K562 (cell line): Measurements from ENCODE around the gene ZBTB16. TPM values are rescaled to one million over a fixed set of nuclear protein-coding genes. Genes with fewer than 3 reads are reported as not detected.

Experiments
- polyA plus RNA-seq, 8 experiments: library from polyadenylated mRNA; depleted of rRNA in 4 of 8; stranded (reverse) in 5 of 8; unstranded in 3 of 8; fragments of >200 nt; fragmentation: Nextera tagmentation in 2 of 8; fragmentation: Illumina TruSeq in 1 of 8; extraction: Ambion mirVana in 2 of 8; extraction: Trizol in 1 of 8; gene quantifications; 2 replicates each; pipeline versions ENCODE4 v1.2.1 to v1.2.3, GENCODE V29; 2011 to 2014; ENCODE audit warnings: inconsistent platforms in 1 of 8, missing spikeins in 1 of 8
- total RNA-seq, 7 experiments: library from RNA; depleted of rRNA in 6 of 7; stranded (reverse); fragments of >200 nt in 6 of 7; fragmentation: Illumina TruSeq in 2 of 7; extraction: Trizol in 2 of 7; gene quantifications; 2 replicates each; pipeline versions ENCODE4 v1.2.1 to v1.2.3, GENCODE V29; 2011 to 2021; ENCODE audit warnings: low replicate concordance in 1 of 7
- TF ChIP-seq, protein P1 (sequence below): fragments of 450-650 bp; IDR thresholded peaks from 2 replicates; pipeline ENCODE4 v1.6.1; 2016; ENCODE audit warnings: mild to moderate bottlenecking, moderate library complexity
- TF ChIP-seq, protein P2 (sequence below): fragments of 450-650 bp; formaldehyde crosslinking; IDR thresholded peaks from 2 replicates; pipeline ENCODE4 v1.4.0; 2020; ENCODE audit warnings: mild to moderate bottlenecking, moderate library complexity
- TF ChIP-seq, protein P3 (sequence below), 2 experiments: fragments of 450-650 bp; conservative IDR thresholded peaks; 2 replicates each; pipeline ENCODE4 v1.6.1; 2017; ENCODE audit warnings: mild to moderate bottlenecking in 2 of 2, moderate library complexity in 2 of 2

The ZBTB16 gene
- total and polyA plus RNA-seq, 9 of the 15 experiments (the other 6 are each of a cell fraction or from before 2014, with no cell fraction given) = 0.06 to 0.40 (median 0.24) TPM; not detected in 4

DNA sequence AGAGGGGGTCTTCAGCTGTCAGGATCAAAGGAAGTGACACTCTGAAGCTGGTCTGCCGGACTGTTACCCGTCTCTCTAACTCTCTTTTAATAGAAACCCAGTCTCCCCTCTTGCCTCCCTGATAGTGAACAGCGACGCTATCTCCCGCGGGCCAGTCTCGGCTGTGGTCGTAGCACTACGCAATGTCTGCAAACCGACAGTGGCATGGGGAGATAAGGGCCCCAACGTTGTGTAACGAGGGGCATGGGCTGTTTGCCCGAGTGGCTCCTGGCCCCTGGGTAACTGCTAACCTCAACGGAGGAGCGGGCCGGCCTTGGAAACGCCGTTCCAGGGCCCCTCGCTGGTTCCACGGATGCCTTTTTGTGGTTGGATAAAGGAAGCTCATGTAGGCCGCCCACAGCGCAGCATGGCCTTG lies 23.3 kb downstream of the ZBTB16 start (continued):
- TF ChIP-seq, protein P1, sequence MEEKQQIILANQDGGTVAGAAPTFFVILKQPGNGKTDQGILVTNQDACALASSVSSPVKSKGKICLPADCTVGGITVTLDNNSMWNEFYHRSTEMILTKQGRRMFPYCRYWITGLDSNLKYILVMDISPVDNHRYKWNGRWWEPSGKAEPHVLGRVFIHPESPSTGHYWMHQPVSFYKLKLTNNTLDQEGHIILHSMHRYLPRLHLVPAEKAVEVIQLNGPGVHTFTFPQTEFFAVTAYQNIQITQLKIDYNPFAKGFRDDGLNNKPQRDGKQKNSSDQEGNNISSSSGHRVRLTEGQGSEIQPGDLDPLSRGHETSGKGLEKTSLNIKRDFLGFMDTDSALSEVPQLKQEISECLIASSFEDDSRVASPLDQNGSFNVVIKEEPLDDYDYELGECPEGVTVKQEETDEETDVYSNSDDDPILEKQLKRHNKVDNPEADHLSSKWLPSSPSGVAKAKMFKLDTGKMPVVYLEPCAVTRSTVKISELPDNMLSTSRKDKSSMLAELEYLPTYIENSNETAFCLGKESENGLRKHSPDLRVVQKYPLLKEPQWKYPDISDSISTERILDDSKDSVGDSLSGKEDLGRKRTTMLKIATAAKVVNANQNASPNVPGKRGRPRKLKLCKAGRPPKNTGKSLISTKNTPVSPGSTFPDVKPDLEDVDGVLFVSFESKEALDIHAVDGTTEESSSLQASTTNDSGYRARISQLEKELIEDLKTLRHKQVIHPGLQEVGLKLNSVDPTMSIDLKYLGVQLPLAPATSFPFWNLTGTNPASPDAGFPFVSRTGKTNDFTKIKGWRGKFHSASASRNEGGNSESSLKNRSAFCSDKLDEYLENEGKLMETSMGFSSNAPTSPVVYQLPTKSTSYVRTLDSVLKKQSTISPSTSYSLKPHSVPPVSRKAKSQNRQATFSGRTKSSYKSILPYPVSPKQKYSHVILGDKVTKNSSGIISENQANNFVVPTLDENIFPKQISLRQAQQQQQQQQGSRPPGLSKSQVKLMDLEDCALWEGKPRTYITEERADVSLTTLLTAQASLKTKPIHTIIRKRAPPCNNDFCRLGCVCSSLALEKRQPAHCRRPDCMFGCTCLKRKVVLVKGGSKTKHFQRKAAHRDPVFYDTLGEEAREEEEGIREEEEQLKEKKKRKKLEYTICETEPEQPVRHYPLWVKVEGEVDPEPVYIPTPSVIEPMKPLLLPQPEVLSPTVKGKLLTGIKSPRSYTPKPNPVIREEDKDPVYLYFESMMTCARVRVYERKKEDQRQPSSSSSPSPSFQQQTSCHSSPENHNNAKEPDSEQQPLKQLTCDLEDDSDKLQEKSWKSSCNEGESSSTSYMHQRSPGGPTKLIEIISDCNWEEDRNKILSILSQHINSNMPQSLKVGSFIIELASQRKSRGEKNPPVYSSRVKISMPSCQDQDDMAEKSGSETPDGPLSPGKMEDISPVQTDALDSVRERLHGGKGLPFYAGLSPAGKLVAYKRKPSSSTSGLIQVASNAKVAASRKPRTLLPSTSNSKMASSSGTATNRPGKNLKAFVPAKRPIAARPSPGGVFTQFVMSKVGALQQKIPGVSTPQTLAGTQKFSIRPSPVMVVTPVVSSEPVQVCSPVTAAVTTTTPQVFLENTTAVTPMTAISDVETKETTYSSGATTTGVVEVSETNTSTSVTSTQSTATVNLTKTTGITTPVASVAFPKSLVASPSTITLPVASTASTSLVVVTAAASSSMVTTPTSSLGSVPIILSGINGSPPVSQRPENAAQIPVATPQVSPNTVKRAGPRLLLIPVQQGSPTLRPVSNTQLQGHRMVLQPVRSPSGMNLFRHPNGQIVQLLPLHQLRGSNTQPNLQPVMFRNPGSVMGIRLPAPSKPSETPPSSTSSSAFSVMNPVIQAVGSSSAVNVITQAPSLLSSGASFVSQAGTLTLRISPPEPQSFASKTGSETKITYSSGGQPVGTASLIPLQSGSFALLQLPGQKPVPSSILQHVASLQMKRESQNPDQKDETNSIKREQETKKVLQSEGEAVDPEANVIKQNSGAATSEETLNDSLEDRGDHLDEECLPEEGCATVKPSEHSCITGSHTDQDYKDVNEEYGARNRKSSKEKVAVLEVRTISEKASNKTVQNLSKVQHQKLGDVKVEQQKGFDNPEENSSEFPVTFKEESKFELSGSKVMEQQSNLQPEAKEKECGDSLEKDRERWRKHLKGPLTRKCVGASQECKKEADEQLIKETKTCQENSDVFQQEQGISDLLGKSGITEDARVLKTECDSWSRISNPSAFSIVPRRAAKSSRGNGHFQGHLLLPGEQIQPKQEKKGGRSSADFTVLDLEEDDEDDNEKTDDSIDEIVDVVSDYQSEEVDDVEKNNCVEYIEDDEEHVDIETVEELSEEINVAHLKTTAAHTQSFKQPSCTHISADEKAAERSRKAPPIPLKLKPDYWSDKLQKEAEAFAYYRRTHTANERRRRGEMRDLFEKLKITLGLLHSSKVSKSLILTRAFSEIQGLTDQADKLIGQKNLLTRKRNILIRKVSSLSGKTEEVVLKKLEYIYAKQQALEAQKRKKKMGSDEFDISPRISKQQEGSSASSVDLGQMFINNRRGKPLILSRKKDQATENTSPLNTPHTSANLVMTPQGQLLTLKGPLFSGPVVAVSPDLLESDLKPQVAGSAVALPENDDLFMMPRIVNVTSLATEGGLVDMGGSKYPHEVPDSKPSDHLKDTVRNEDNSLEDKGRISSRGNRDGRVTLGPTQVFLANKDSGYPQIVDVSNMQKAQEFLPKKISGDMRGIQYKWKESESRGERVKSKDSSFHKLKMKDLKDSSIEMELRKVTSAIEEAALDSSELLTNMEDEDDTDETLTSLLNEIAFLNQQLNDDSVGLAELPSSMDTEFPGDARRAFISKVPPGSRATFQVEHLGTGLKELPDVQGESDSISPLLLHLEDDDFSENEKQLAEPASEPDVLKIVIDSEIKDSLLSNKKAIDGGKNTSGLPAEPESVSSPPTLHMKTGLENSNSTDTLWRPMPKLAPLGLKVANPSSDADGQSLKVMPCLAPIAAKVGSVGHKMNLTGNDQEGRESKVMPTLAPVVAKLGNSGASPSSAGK = no peak
- TF ChIP-seq, protein P2, sequence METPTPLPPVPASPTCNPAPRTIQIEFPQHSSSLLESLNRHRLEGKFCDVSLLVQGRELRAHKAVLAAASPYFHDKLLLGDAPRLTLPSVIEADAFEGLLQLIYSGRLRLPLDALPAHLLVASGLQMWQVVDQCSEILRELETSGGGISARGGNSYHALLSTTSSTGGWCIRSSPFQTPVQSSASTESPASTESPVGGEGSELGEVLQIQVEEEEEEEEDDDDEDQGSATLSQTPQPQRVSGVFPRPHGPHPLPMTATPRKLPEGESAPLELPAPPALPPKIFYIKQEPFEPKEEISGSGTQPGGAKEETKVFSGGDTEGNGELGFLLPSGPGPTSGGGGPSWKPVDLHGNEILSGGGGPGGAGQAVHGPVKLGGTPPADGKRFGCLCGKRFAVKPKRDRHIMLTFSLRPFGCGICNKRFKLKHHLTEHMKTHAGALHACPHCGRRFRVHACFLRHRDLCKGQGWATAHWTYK (CRISPR knock-in tag) = peak; percentile 84
- TF ChIP-seq, protein P3, sequence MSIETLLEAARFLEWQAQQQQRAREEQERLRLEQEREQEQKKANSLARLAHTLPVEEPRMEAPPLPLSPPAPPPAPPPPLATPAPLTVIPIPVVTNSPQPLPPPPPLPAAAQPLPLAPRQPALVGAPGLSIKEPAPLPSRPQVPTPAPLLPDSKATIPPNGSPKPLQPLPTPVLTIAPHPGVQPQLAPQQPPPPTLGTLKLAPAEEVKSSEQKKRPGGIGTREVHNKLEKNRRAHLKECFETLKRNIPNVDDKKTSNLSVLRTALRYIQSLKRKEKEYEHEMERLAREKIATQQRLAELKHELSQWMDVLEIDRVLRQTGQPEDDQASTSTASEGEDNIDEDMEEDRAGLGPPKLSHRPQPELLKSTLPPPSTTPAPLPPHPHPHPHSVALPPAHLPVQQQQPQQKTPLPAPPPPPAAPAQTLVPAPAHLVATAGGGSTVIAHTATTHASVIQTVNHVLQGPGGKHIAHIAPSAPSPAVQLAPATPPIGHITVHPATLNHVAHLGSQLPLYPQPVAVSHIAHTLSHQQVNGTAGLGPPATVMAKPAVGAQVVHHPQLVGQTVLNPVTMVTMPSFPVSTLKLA (conservative IDR thresholded peaks at IDR 0.05) = no peak
